WERI-Rb-1 (cell line): ENCODE data around the gene CD4.
"Not testable (repeated sequence)": the region's sequence is repeated elsewhere in the genome, so short reads cannot be mapped to it uniquely, and the experiment has no call there.

Experiments used
- DNase-seq: peaks from one replicate; pipeline ENCODE4 v3.0.0-alpha.2; 2020
- H3K27ac ChIP-seq: fragments of 250-450 bp; sonication (Bioruptor Pico); 2 replicates; pipeline ENCODE4 v1.5.1; 2020; ENCODE audit warnings: mild to moderate bottlenecking, moderate library complexity
- H3K27me3 ChIP-seq: fragments of 250-450 bp; sonication (Bioruptor Pico); 2 replicates; pipeline ENCODE4 v1.5.1; 2021; ENCODE audit warnings: mild to moderate bottlenecking, low read depth, moderate library complexity; ENCODE audit not compliant: insufficient read depth, severe bottlenecking
- H3K36me3 ChIP-seq: fragments of 250-450 bp; sonication (Bioruptor Pico); 2 replicates; pipeline ENCODE4 v1.5.1; 2020; ENCODE audit warnings: mild to moderate bottlenecking, moderate library complexity
- H3K4me3 ChIP-seq: 2 replicates; pipeline ENCODE4 v1.5.1; 2011; ENCODE audit warnings: low read depth, mild to moderate bottlenecking, control low read depth, low read length
- H3K9me3 ChIP-seq: fragments of 250-450 bp; sonication (Bioruptor Pico); 2 replicates; pipeline ENCODE4 v1.5.1; 2021; ENCODE audit warnings: mild to moderate bottlenecking, moderate library complexity; ENCODE audit not compliant: severe bottlenecking
- TF ChIP-seq, protein P1 (sequence below): IDR thresholded peaks from 2 replicates; pipeline ENCODE4 v1.5.1; 2011; ENCODE audit warnings: low read depth, mild to moderate bottlenecking, control low read depth, inconsistent platforms, low read length

The CD4 gene

GRCh38 chr12:6788972-6789924 is at the start of gene CD4:
Gene CD4 (plus strand): TSS chr12:6789528. CDS start chr12:6800139, 10,611 bp downstream.
- TF ChIP-seq, protein P1, sequence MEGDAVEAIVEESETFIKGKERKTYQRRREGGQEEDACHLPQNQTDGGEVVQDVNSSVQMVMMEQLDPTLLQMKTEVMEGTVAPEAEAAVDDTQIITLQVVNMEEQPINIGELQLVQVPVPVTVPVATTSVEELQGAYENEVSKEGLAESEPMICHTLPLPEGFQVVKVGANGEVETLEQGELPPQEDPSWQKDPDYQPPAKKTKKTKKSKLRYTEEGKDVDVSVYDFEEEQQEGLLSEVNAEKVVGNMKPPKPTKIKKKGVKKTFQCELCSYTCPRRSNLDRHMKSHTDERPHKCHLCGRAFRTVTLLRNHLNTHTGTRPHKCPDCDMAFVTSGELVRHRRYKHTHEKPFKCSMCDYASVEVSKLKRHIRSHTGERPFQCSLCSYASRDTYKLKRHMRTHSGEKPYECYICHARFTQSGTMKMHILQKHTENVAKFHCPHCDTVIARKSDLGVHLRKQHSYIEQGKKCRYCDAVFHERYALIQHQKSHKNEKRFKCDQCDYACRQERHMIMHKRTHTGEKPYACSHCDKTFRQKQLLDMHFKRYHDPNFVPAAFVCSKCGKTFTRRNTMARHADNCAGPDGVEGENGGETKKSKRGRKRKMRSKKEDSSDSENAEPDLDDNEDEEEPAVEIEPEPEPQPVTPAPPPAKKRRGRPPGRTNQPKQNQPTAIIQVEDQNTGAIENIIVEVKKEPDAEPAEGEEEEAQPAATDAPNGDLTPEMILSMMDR, result no peak
- H3K36me3 ChIP-seq, result no peaks in the 10 kb centered on the region
- no peak for DNase-seq
- H3K9me3 ChIP-seq, result no peaks in the 10 kb centered on the region
- H3K4me3 ChIP-seq, result no peak within 1 kb of the TSS
- H3K27ac ChIP-seq, result no peak within 1 kb of the TSS
- no peaks in the 10 kb centered on the region for H3K27me3 ChIP-seq

- H3K27me3 ChIP-seq, H3K9me3 ChIP-seq, H3K4me3 ChIP-seq, DNase-seq, H3K27ac ChIP-seq: not testable (repeated sequence)
- peaks cover 17% of the 10 kb centered on the region for H3K36me3 ChIP-seq
Observed at GRCh38 chr12:6742080-6742479, 47.2 kb upstream of the CD4 start.

GRCh38 chr12:6742834-6743233 is 46.5 kb upstream of the CD4 start:
- H3K27ac ChIP-seq, result no peak overlapping the region
- TF ChIP-seq, protein P1, result no peak

DNA sequence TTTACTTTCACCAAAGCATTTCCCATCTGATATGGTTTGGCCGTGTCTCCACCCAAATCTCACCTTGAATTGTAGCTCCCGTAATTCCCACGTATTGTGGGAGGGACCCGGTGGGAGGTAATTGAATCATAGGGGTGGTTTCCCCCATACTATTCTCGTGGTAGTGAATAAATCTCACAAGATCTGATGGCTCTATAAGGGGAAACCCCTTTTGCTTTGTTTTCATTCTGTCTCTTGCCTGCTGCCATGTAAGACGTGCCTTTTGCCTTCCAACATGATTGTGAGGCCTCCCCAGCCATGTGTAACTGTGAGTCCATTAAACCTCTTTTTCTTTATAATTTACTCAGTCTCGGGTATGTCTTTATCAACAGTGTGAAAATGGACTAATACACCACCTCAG is 46.0 kb upstream of the CD4 start:
- not testable (repeated sequence) for H3K27me3 ChIP-seq, H3K4me3 ChIP-seq, DNase-seq, H3K9me3 ChIP-seq, H3K27ac ChIP-seq
- peaks cover 29% of the 10 kb centered on the region for H3K36me3 ChIP-seq

More at GRCh38 chr12:6742834-6743233, 46.5 kb upstream of the CD4 start:
- Histone ChIP-seq H3K4me3 (no peak overlapping the region), H3K36me3 (peaks cover 24% of the 10 kb centered on the region), H3K27me3 (no peaks in the 10 kb centered on the region), H3K9me3 (no peaks in the 10 kb centered on the region)
- no peak for DNase-seq

- no peak overlapping the region for H3K27ac ChIP-seq
- H3K9me3 ChIP-seq, result no peaks in the 10 kb centered on the region
- TF ChIP-seq, protein P1, result no peak
- H3K27me3 ChIP-seq, result no peaks in the 10 kb centered on the region
- peaks cover 55% of the 10 kb centered on the region for H3K36me3 ChIP-seq
- no peak overlapping the region for H3K4me3 ChIP-seq
- DNase-seq, result no peak
Observed at GRCh38 chr12:6745741-6746525, 43.4 kb upstream of the CD4 start.

DNA sequence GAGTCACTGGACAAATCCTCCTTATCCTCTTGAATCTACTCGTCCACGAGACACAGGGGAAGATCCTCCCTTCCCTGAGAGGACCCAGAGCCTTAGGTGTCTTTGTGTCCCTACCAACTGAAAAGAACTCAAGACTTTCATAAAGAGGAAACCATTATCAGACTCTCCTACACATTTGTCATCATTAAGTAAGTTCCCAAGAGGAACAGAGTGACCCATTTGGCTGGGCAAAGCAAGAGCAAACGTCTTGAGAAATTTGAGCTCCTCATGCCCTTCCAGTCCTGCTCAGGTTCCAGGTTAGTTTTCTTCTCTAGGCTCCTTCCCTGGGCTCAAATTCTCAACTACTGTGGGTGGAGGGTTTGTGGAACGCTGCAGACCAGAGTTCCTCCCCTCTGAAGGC is 42.1 kb upstream of the CD4 start:
- Histone ChIP-seq H3K9me3 (no peaks in the 10 kb centered on the region), H3K27me3 (no peaks in the 10 kb centered on the region), H3K36me3 (peaks cover 68% of the 10 kb centered on the region), H3K4me3 (no peak overlapping the region), H3K27ac (no peak overlapping the region; the same call in 1 of the 2 replicates)
- TF ChIP-seq, protein P1, result no peak
- DNase-seq, result no peak
